ENCODE results near the gene SAYSD1.

Gene SAYSD1

GRCh38 chr6:39056191-39056590 lies 58.8 kb downstream of the SAYSD1 start:
- DNase-seq = no peak

GRCh38 chr6:39055661-39056060 lies 59.3 kb downstream of the SAYSD1 start:
- DNase-seq = no peak

GRCh38 chr6:39054577-39055142 lies 60.3 kb downstream of the SAYSD1 start:
- DNase-seq = no peak
